Fibroblast of lung (primary cell): ENCODE data around the gene GALNT1.

Experiments
- CTCF ChIP-seq, 2 donors: IDR thresholded peaks in 1 of 2; conservative IDR thresholded peaks in 1 of 2; 1 replicate in 1 of 2; 2 replicates in 1 of 2; pipeline ENCODE4 v1.5.1; 2011 to 2012; ENCODE audit warnings: low read length in 2 of 2, control low read depth in 1 of 2, inconsistent platforms in 1 of 2, low read depth in 1 of 2, mild to moderate bottlenecking in 1 of 2
- EZH2 ChIP-seq: IDR thresholded peaks from 2 replicates; pipeline ENCODE4 v1.5.1; 2012; ENCODE audit warnings: low read length, control low read depth, mild to moderate bottlenecking; ENCODE audit errors: missing control alignments

GRCh38 chr18:35603008-35603407 lies 21.5 kb downstream of the GALNT1 start:
- TF ChIP-seq CTCF (conservative IDR thresholded peaks at IDR 0.05 in 1 of 2, IDR thresholded peaks at IDR 0.05 in 1 of 2; ENCODE audit: low read depth in 1 of 2, low read length in 2 of 2) (no peak), EZH2 (no peak)
